Hepatocyte (in vitro differentiated cells): ENCODE measurements around the gene ZNF488. TPM values are rescaled to one million over a fixed set of nuclear protein-coding genes. Genes with fewer than 3 reads are reported as not detected.

Experiments used
- DNase-seq: peaks from one replicate; pipeline ENCODE4 v3.0.0-alpha.2; 2016; ENCODE audit warnings: low spot score
- H2AFZ ChIP-seq: fragments of 200-600 bp; sonication (generic); 2 replicates; pipeline ENCODE4 v1.6.0; 2016; ENCODE audit warnings: antibody characterized with exemption, mild to moderate bottlenecking
- H3K27ac ChIP-seq: fragments of 200-600 bp; sonication (generic); 2 replicates; pipeline ENCODE4 v1.5.1; 2016; ENCODE audit warnings: mild to moderate bottlenecking
- H3K27me3 ChIP-seq: fragments of 200-600 bp; sonication (generic); 2 replicates; pipeline ENCODE4 v1.6.1; 2016
- H3K36me3 ChIP-seq: fragments of 200-600 bp; sonication (generic); replicated peaks from 2 replicates; pipeline ENCODE4 v1.5.1; 2016; ENCODE audit warnings: low read depth; ENCODE audit not compliant: insufficient read depth
- H3K4me1 ChIP-seq: fragments of 200-600 bp; sonication (generic); 2 replicates; pipeline ENCODE4 v1.5.1; 2016; ENCODE audit warnings: mild to moderate bottlenecking, moderate library complexity; ENCODE audit not compliant: insufficient read depth
- H3K4me2 ChIP-seq: fragments of 200-600 bp; sonication (generic); 2 replicates; pipeline ENCODE4 v1.6.0; 2016
- H3K4me3 ChIP-seq: fragments of 200-600 bp; sonication (generic); 2 replicates; pipeline ENCODE4 v1.5.1; 2016; ENCODE audit warnings: mild to moderate bottlenecking
- H3K79me2 ChIP-seq: fragments of 200-600 bp; sonication (generic); 2 replicates; pipeline ENCODE4 v1.6.0; 2017; ENCODE audit warnings: mild to moderate bottlenecking
- H3K9me2 ChIP-seq: fragments of 200-600 bp; sonication (generic); replicated peaks from 2 replicates; pipeline ENCODE4 v1.6.0; 2017; ENCODE audit warnings: mild to moderate bottlenecking; ENCODE audit not compliant: insufficient read depth
- H3K9me3 ChIP-seq: fragments of 200-600 bp; sonication (generic); 2 replicates; pipeline ENCODE4 v1.5.1; 2016; ENCODE audit warnings: low read depth, mild to moderate bottlenecking
- H4K20me1 ChIP-seq: fragments of 200-600 bp; sonication (generic); 2 replicates; pipeline ENCODE4 v1.6.0; 2016; ENCODE audit warnings: mild to moderate bottlenecking; ENCODE audit not compliant: insufficient read depth, poor library complexity, severe bottlenecking
- EZH2 ChIP-seq: fragments of 200-600 bp; sonication (generic); IDR thresholded peaks from 2 replicates; pipeline ENCODE4 v1.6.1; 2016; ENCODE audit warnings: antibody characterized with exemption, mild to moderate bottlenecking, borderline replicate concordance
- EZH2phosphoT487 ChIP-seq: fragments of 200-600 bp; sonication (generic); IDR thresholded peaks from one replicate; pipeline ENCODE4 v1.6.1; 2018; ENCODE audit warnings: antibody characterized with exemption, mild to moderate bottlenecking, low read depth, moderate library complexity; ENCODE audit not compliant: unreplicated experiment, severe bottlenecking
- WGBS: methylation state at CpG from one replicate; pipeline ENCODE4 v1.1.6; 2016; ENCODE audit warnings: low lambda C conversion rate; ENCODE audit errors: missing lambda C conversion rate; 5-methylcytosine and 5-hydroxymethylcytosine counted together
- polyA plus RNA-seq: library from polyadenylated mRNA; unstranded; fragments of >200 nt; fragmentation: Nextera tagmentation; extraction: Ambion mirVana; gene quantifications from 2 replicates; pipeline ENCODE4 v1.2.1, GENCODE V29; 2016
- total RNA-seq: library from RNA; depleted of rRNA; stranded (reverse); fragments of >200 nt; gene quantifications from 2 replicates; pipeline ENCODE4 v1.2.3, GENCODE V29; 2014
- TF ChIP-seq, protein P1 (sequence below): fragments of 200-600 bp; sonication (generic); IDR thresholded peaks from 2 replicates; pipeline ENCODE4 v1.5.1; 2016; ENCODE audit warnings: antibody characterized with exemption, mild to moderate bottlenecking; ENCODE audit not compliant: poor library complexity

The ZNF488 gene
- total and polyA plus RNA-seq, 2 experiments from 2014 or later: 1.2 to 2.5 TPM

DNA sequence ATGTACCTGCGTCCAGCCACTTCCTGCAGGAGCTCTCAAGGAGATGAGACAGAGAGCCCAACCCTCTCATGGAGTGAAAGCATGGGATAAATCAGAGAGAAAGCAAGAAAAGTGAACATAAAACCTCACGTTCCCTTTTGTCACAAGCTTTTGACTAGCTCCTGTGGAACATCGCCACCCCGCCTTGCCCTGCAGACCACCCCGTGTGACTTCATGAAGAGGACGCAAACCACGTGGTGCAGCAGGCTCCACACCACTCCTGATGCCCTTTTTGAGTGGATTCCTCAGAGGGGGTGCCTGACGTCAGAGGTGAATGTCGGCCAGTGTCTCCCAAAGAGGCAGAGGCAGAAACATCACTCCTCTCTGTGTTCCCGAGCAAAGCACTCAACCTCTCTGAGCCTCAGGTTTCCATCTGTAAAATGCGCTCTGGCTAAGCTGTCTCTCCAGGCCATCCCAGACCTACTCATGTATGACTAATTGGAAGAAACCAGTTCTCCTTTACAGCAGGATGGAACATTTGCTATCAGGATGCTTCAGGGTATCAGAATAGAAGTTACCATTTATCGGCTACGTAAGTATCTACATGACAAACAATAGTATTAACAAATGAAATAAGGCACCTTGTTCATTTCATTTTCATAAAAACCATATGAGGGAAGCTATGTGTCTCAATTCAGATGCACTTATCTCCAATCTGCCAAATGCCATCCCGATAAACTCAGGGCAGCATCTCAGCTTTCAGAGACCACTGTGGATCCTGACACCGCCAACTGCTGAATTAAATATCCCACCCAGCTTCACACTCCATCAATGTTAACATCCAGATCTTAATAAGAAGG is 5.3 kb downstream of the ZNF488 start:
- no peak for DNase-seq

DNA sequence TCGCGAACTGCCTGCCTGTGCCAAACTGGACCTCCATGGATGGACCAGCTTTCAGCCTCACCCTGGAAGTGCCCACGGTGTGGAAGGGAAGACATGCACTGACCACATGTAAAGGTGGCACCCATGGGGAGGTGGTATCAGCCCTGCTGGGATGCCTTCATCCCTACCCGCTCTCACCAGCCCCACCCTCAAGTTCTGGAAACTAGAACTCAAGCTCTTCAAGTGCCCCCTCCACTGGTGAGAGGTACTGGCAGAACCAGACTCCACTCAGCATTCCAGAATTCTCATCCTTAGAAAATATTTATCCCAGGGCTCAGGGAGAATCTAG is 5.9 kb downstream of the ZNF488 start:
- H3K9me2 ChIP-seq: no peaks in the 10 kb centered on the region
- no peaks in the 10 kb centered on the region for H3K27me3 ChIP-seq
- peaks cover 9% of the 10 kb centered on the region for H3K4me1 ChIP-seq
- H3K36me3 ChIP-seq: no peaks in the 10 kb centered on the region
- no peak overlapping the region for H3K27ac ChIP-seq
- TF ChIP-seq EZH2: no peak
- no peak for TF ChIP-seq EZH2phosphoT487
- TF ChIP-seq, protein P1, sequence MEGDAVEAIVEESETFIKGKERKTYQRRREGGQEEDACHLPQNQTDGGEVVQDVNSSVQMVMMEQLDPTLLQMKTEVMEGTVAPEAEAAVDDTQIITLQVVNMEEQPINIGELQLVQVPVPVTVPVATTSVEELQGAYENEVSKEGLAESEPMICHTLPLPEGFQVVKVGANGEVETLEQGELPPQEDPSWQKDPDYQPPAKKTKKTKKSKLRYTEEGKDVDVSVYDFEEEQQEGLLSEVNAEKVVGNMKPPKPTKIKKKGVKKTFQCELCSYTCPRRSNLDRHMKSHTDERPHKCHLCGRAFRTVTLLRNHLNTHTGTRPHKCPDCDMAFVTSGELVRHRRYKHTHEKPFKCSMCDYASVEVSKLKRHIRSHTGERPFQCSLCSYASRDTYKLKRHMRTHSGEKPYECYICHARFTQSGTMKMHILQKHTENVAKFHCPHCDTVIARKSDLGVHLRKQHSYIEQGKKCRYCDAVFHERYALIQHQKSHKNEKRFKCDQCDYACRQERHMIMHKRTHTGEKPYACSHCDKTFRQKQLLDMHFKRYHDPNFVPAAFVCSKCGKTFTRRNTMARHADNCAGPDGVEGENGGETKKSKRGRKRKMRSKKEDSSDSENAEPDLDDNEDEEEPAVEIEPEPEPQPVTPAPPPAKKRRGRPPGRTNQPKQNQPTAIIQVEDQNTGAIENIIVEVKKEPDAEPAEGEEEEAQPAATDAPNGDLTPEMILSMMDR: no peak
- no peaks in the 10 kb centered on the region for H3K9me3 ChIP-seq
- 100% methylated on average over 3 of the region's 4 CpGs for whole genome bisulfite sequencing
- H3K4me2 ChIP-seq: no peak overlapping the region
- no peaks in the 10 kb centered on the region for H3K79me2 ChIP-seq
- no peak overlapping the region for H3K4me3 ChIP-seq
- H4K20me1 ChIP-seq: no peaks in the 10 kb centered on the region
- no peak for DNase-seq
- no peak overlapping the region for H2AFZ ChIP-seq

More for the DNA sequence above, 5.3 kb downstream of the ZNF488 start:
- Histone ChIP-seq H3K4me3 (no peak overlapping the region), H3K36me3 (no peaks in the 10 kb centered on the region), H2AFZ (no peak overlapping the region), H4K20me1 (no peaks in the 10 kb centered on the region), H3K9me2 (no peaks in the 10 kb centered on the region), H3K27ac (no peak overlapping the region), H3K4me2 (no peak overlapping the region), H3K4me1 (peaks cover 9% of the 10 kb centered on the region), H3K79me2 (no peaks in the 10 kb centered on the region), H3K27me3 (no peaks in the 10 kb centered on the region), H3K9me3 (no peaks in the 10 kb centered on the region)
- TF ChIP-seq, protein P1: no peak
- TF ChIP-seq EZH2phosphoT487: no peak
- no peak for TF ChIP-seq EZH2
- WGBS: 91% methylated on average over 15 of the region's 15 CpGs

DNA sequence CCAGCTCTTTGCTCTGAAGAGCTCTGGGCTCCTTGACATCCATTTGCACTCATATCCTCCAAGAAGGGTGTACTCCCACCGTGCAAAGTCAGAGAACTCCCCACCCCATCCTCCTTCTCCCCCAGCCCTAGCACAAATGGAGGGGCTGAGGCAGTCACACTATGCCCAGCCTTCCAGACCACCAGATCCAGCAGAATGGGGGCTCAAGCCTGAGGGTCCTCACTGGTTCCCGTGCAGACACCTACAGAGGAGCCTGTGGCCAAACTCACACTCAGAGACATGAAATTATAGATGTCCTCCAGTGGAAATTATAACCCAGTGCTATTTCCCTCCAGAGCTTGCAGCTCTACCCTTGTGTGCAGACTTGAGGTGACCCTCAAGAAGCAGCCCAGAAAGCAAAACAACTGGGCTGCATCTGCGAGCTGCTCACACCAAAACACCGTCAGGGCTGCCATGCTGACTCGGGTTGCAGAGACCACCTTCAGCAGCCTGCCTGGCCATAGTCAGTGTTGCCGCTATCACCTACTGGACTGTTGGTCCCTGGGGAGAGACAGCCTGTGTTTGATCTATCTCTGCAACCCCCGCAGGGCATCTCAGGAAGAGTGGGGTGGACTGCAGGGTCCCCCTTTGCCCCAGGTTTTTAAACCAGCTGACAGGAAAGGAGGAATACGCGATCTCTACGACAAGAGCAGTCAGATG is 7.4 kb downstream of the ZNF488 start:
- H3K27me3 ChIP-seq: no peaks in the 10 kb centered on the region
- no peaks in the 10 kb centered on the region for H3K79me2 ChIP-seq
- 87% methylated on average over 10 of the region's 10 CpGs for WGBS
- no peaks in the 10 kb centered on the region for H3K9me3 ChIP-seq
- no peak overlapping the region for H2AFZ ChIP-seq
- H3K27ac ChIP-seq: no peak overlapping the region
- H3K4me1 ChIP-seq: peaks cover 9% of the 10 kb centered on the region
- DNase-seq: no peak
- H4K20me1 ChIP-seq: no peaks in the 10 kb centered on the region
- no peaks in the 10 kb centered on the region for H3K9me2 ChIP-seq
- no peaks in the 10 kb centered on the region for H3K36me3 ChIP-seq
- H3K4me3 ChIP-seq: no peak overlapping the region
- TF ChIP-seq, protein P1: no peak
- TF ChIP-seq EZH2: no peak
- TF ChIP-seq EZH2phosphoT487: no peak
- no peak overlapping the region for H3K4me2 ChIP-seq
